HEK293T (cell line): ENCODE results near the gene CGB3.
"Not testable (repeated sequence)": the region's sequence is repeated elsewhere in the genome, so short reads cannot be mapped to it uniquely, and the experiment has no call there.

ENCODE experiments used
- ARNT ChIP-seq: fragments of 450-650 bp; IDR thresholded peaks from 2 replicates; pipeline ENCODE4 v1.6.1; 2017; ENCODE audit warnings: mild to moderate bottlenecking
- CTBP1 ChIP-seq: fragments of 450-650 bp; IDR thresholded peaks from 2 replicates; pipeline ENCODE4 v1.6.1; 2016; ENCODE audit warnings: borderline replicate concordance
- FOXA1 ChIP-seq: fragments of 450-650 bp; IDR thresholded peaks from 2 replicates; pipeline ENCODE4 v1.6.1; 2016; ENCODE audit warnings: mild to moderate bottlenecking
- HDGF ChIP-seq: fragments of 450-650 bp; IDR thresholded peaks from 2 replicates; pipeline ENCODE4 v1.6.1; 2017; ENCODE audit warnings: antibody characterized with exemption, borderline replicate concordance
- LEF1 ChIP-seq: fragments of 450-650 bp; IDR thresholded peaks from 2 replicates; pipeline ENCODE4 v1.6.1; 2017; ENCODE audit warnings: mild to moderate bottlenecking, borderline replicate concordance
- NFRKB ChIP-seq: fragments of 450-650 bp; IDR thresholded peaks from 2 replicates; pipeline ENCODE4 v1.6.1; 2016; ENCODE audit warnings: mild to moderate bottlenecking, moderate library complexity
- SP1 ChIP-seq: fragments of 450-650 bp; IDR thresholded peaks from 2 replicates; pipeline ENCODE4 v1.6.1; 2017
- SUZ12 ChIP-seq: fragments of 450-650 bp; IDR thresholded peaks from 2 replicates; pipeline ENCODE4 v1.6.1; 2016; ENCODE audit warnings: mild to moderate bottlenecking
- TARDBP ChIP-seq: fragments of 450-650 bp; IDR thresholded peaks from 2 replicates; pipeline ENCODE4 v1.6.1; 2016
- TF ChIP-seq, protein P1 (sequence below): fragments of 450-650 bp; IDR thresholded peaks from 2 replicates; pipeline ENCODE4 v1.6.1; 2016

DNA sequence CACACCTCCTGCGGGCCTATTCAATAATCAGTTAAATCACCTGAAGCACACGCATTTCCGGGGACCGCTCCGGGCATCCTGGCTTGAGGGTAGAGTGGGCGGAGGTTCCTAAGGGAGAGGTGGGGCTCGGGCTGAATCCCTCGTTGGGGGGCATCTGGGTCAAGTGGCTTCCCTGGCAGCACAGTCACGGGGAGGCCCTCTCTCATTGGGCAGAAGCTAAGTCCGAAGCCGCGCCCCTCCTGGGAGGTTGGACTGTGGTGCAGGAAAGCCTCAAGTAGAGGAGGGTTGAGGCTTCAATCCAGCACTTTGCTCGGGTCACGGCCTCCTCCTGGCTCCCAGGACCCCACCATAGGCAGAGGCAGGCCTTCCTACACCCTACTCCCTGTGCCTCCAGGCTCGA is 19.4 kb upstream of the CGB3 start, which contains the start of gene CGB5:
- TF ChIP-seq, protein P1, sequence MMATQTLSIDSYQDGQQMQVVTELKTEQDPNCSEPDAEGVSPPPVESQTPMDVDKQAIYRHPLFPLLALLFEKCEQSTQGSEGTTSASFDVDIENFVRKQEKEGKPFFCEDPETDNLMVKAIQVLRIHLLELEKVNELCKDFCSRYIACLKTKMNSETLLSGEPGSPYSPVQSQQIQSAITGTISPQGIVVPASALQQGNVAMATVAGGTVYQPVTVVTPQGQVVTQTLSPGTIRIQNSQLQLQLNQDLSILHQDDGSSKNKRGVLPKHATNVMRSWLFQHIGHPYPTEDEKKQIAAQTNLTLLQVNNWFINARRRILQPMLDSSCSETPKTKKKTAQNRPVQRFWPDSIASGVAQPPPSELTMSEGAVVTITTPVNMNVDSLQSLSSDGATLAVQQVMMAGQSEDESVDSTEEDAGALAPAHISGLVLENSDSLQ: not testable (repeated sequence)
- TF ChIP-seq SP1, ARNT, HDGF, LEF1, NFRKB, FOXA1, TARDBP, CTBP1, SUZ12: not testable (repeated sequence)
